GM12878 (cell line): ENCODE results near the gene MYT1. TPM values are rescaled to one million over a fixed set of nuclear protein-coding genes. Genes with fewer than 3 reads are reported as not detected.

Source experiments
- ATAC-seq: fragments of 200-7000 bp; cut with Tn5 transposase; 3 replicates; pipeline ENCODE4 v1.9.1; 2020; ENCODE audit warnings: mild to moderate bottlenecking, moderate library complexity
- BruUV-seq: library from RNA; stranded (reverse); fragments of 400-500 nt; replicated peaks from 2 replicates; lab custom pipeline; 2021; lab: Mats Ljungman, UMichigan
- CTCF ChIA-PET: fragments of 300-600 bp; sonication (Branson Sonifier 250); formaldehyde crosslinking; extraction: SDS; loops from one replicate; lab custom pipeline; 2021; ENCODE audit warnings: inconsistent platforms; lab: Yijun Ruan, JAX
- POLR2A ChIA-PET: fragments of 350-600 bp; formaldehyde crosslinking; extraction: SDS; loops from one replicate; lab custom pipeline; 2021; ENCODE audit warnings: inconsistent platforms; lab: Charles Lee
- RAD21 ChIA-PET: fragments of 300-600 bp; sonication (Branson Sonifier 250); formaldehyde crosslinking; loops from one replicate; lab custom pipeline; 2023; ENCODE audit warnings: antibody characterized with exemption; ENCODE audit not compliant: unreplicated experiment; lab: Charles Lee
- SMC1A ChIA-PET: fragments of 300-600 bp; sonication (Branson Sonifier 250); formaldehyde crosslinking; loops from one replicate; lab custom pipeline; 2023; ENCODE audit not compliant: unreplicated experiment, uncharacterized antibody; lab: Charles Lee
- DNase-seq: peaks from one replicate; pipeline ENCODE4 v3.0.0-alpha.2; 2011; ENCODE audit warnings: low read depth, low spot score
- FAIRE-seq: peaks from 3 replicates; lab custom pipeline; 2011; peaks lifted over from hg19 to GRCh38; lab: Jason Lieb, UNC
- H2AFZ ChIP-seq: 2 replicates; pipeline ENCODE4 v1.6.0; 2011; ENCODE audit warnings: low read depth, low read length, control low read depth; ENCODE audit not compliant: control insufficient read depth
- H3K27ac ChIP-seq: 2 replicates; pipeline ENCODE4 v1.5.1; 2011; ENCODE audit warnings: control low read depth; ENCODE audit not compliant: control insufficient read depth, insufficient read depth
- H3K27me3 ChIP-seq, 2 experiments: replicated peaks in 1 of 2; 2 replicates each; pipeline versions ENCODE4 v1.6.0 to v1.6.1; 2011; ENCODE audit warnings: low read length in 1 of 2; ENCODE audit not compliant: control insufficient read depth in 2 of 2, insufficient read depth in 2 of 2
- H3K36me3 ChIP-seq, 2 experiments: 2 replicates each; pipeline ENCODE4 v1.5.1; 2011; ENCODE audit warnings: low read length in 1 of 2; ENCODE audit not compliant: control insufficient read depth in 2 of 2, insufficient read depth in 2 of 2
- H3K4me1 ChIP-seq: 2 replicates; pipeline ENCODE4 v1.6.1; 2011; ENCODE audit warnings: mild to moderate bottlenecking, low read length, moderate library complexity, mixed read lengths; ENCODE audit not compliant: control insufficient read depth, insufficient read depth
- H3K4me2 ChIP-seq: 2 replicates; pipeline ENCODE4 v1.6.0; 2011; ENCODE audit warnings: control low read depth; ENCODE audit not compliant: control insufficient read depth, insufficient read depth
- H3K4me3 ChIP-seq: fragments of 200-600 bp; sonication (generic); 2 replicates; pipeline ENCODE4 v1.5.1; 2016
- H3K79me2 ChIP-seq: 2 replicates; pipeline ENCODE4 v1.6.0; 2011; ENCODE audit warnings: low read length; ENCODE audit not compliant: control insufficient read depth, insufficient read depth
- H3K9ac ChIP-seq: 2 replicates; pipeline ENCODE4 v1.8.0; 2011; ENCODE audit warnings: low read length, control low read depth, mixed read lengths; ENCODE audit not compliant: control insufficient read depth, insufficient read depth
- H3K9me3 ChIP-seq: replicated peaks from 3 replicates; pipeline ENCODE4 v1.5.1; 2011; ENCODE audit warnings: mild to moderate bottlenecking, low read length; ENCODE audit not compliant: control insufficient read depth, insufficient read depth
- H4K20me1 ChIP-seq: 2 replicates; pipeline ENCODE4 v1.6.0; 2011; ENCODE audit not compliant: control insufficient read depth, insufficient read depth
- CEBPB ChIP-seq, 2 experiments: fragments of 150-350 bp in 1 of 2; IDR thresholded peaks; 2 replicates each; pipeline ENCODE4 v1.6.1; 2012 to 2014; ENCODE audit warnings: low read depth in 2 of 2, low read length in 2 of 2, borderline replicate concordance in 1 of 2, inconsistent platforms in 1 of 2
- DPF2 ChIP-seq: fragments of 450-650 bp; IDR thresholded peaks from 2 replicates; pipeline ENCODE4 v1.6.1; 2017; ENCODE audit warnings: mild to moderate bottlenecking
- SRF ChIP-seq, 2 experiments: IDR thresholded peaks; 2 replicates each; pipeline ENCODE4 v1.6.1; 2011; ENCODE audit warnings: low read depth in 2 of 2, low read length in 2 of 2, mild to moderate bottlenecking in 1 of 2, moderate library complexity in 1 of 2
- TCF7 ChIP-seq: IDR thresholded peaks from 2 replicates; pipeline ENCODE4 v1.6.1; 2014; ENCODE audit warnings: antibody characterized with exemption, borderline replicate concordance
- ZBED1 ChIP-seq: IDR thresholded peaks from 2 replicates; pipeline ENCODE4 v1.6.1; 2016; ENCODE audit warnings: borderline replicate concordance
- ZNF217 ChIP-seq: fragments of 450-650 bp; IDR thresholded peaks from 2 replicates; pipeline ENCODE4 v1.6.1; 2017; ENCODE audit warnings: antibody characterized with exemption, mild to moderate bottlenecking
- WGBS: methylation state at CpG from one replicate; pipeline ENCODE4 v1.1.6; 2016; ENCODE audit warnings: low lambda C conversion rate; ENCODE audit not compliant: insufficient replicate concordance, insufficient coverage; ENCODE audit errors: missing lambda C conversion rate; 5-methylcytosine and 5-hydroxymethylcytosine counted together
- in situ Hi-C: fragments of 300-500 bp; cut with MboI; formaldehyde crosslinking; loops from 9 replicates; pipeline ENCODE4 v1.14.3; 2018; ENCODE audit warnings: mixed read lengths
- intact Hi-C: fragments of 100-400 bp; cut with micrococcal nuclease; formaldehyde crosslinking; loops from one replicate; pipeline ENCODE4 v1.14.2; 2022; ENCODE audit not compliant: unreplicated experiment
- polyA plus RNA-seq, 11 experiments: library from polyadenylated mRNA; depleted of rRNA in 4 of 11; unstranded in 6 of 11; stranded (reverse) in 5 of 11; fragments of >200 nt; fragmentation: Nextera tagmentation in 4 of 11; fragmentation: Illumina TruSeq in 1 of 11; extraction: Ambion mirVana in 4 of 11; extraction: Trizol in 1 of 11; gene quantifications; 1 replicate in 1 of 11; 2 replicates in 10 of 11; pipeline versions ENCODE4 v1.2.1 to v1.2.3, GENCODE V29; 2011 to 2016; ENCODE audit warnings: inconsistent platforms in 2 of 11, missing spikeins in 2 of 11, low read depth in 1 of 11
- total RNA-seq, 4 experiments: library from RNA; depleted of rRNA in 3 of 4; stranded (reverse); fragments of >200 nt in 3 of 4; fragmentation: Illumina TruSeq in 1 of 4; extraction: Trizol in 1 of 4; gene quantifications; 2 replicates each; pipeline versions ENCODE4 v1.2.1 to v1.2.3, GENCODE V29; 2013 to 2021
- TF ChIP-seq, protein P1 (sequence below): fragments of 450-650 bp; IDR thresholded peaks from 2 replicates; pipeline ENCODE4 v1.6.1; 2017; ENCODE audit warnings: mild to moderate bottlenecking

The MYT1 gene
- total and polyA plus RNA-seq, 10 of the 15 experiments (the other 5 are each of a cell fraction or from before 2014, with no cell fraction given): 0.01 to 0.10 TPM; not detected in 8

DNA sequence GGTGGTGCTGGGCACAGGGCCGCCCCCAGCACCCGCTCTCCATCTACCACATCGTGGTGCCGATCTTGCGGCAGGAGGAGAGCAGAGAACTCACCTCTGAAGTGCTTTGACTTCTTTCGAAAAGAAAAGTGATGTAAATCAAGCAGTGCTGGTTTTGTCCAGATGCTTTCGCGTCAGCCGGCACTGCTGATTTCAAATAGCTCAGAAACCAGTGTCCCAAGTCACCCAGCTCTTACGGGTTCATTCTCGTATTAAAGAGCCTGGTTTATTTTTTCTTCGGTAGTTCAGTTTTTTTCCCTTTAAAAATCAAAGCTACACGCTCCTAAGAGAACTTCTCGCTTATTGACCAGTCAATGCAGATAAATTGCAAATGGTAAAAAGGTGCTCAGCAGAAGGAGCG, 32.1 kb downstream of the MYT1 start (continued):
- no peak for TF ChIP-seq ZNF217
- no peak for TF ChIP-seq DPF2
- TF ChIP-seq TCF7: no peak

DNA sequence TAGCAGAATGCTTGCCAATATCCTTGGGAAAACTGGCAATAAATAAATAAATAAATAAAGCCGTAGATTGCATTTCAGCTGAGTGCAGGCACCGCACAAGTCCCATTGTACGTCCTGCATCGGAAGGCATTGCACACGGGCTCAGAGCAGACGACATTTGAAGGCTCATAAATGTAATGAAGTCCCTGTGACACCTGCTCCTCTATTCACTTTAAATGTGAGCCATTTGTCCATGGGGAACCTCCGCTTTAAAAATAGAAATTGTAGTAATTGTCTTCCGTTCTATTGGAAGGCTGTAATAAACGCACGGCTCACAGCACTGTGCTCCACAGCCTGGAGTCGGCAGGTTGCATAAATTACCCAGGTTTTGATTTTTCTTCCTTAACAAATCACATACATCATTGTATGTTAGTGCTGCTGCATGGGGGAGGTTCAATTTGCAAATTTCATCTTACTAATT, 32.6 kb downstream of the MYT1 start:
- Histone ChIP-seq H4K20me1 (no peaks in the 10 kb centered on the region), H3K9me3 (no peaks in the 10 kb centered on the region), H3K4me1 (no peaks in the 10 kb centered on the region), H3K4me3 (no peak overlapping the region), H3K9ac (no peak overlapping the region), H3K4me2 (no peak overlapping the region), H3K27me3 (peaks cover 9 to 10% of the 10 kb centered on the region in 2 experiments), H3K79me2 (no peaks in the 10 kb centered on the region), H3K36me3 (no peaks in the 10 kb centered on the region), H3K27ac (no peak overlapping the region), H2AFZ (no peak overlapping the region)
- no TSS peak for BruUV-seq
- WGBS: 55% methylated on average over 11 of the region's 11 CpGs
- TF ChIP-seq ZBED1 (no peak), CEBPB (IDR thresholded peaks at IDR 0.05; ENCODE audit: borderline replicate concordance in 1 of 2, low read depth in 2 of 2, low read length in 2 of 2) (no peak), SRF (IDR thresholded peaks at IDR 0.05; ENCODE audit: low read depth in 2 of 2, low read length in 2 of 2) (no peak)
- TF ChIP-seq, protein P1, sequence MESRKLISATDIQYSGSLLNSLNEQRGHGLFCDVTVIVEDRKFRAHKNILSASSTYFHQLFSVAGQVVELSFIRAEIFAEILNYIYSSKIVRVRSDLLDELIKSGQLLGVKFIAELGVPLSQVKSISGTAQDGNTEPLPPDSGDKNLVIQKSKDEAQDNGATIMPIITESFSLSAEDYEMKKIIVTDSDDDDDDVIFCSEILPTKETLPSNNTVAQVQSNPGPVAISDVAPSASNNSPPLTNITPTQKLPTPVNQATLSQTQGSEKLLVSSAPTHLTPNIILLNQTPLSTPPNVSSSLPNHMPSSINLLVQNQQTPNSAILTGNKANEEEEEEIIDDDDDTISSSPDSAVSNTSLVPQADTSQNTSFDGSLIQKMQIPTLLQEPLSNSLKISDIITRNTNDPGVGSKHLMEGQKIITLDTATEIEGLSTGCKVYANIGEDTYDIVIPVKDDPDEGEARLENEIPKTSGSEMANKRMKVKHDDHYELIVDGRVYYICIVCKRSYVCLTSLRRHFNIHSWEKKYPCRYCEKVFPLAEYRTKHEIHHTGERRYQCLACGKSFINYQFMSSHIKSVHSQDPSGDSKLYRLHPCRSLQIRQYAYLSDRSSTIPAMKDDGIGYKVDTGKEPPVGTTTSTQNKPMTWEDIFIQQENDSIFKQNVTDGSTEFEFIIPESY: no peak
- no peak for FAIRE-seq
- ATAC-seq: no peak
- ChIA-PET SMC1A (no interaction called here), CTCF (interaction anchor here (0.9 kb wide), 1 partner anchor 89 kb away, joined by 3 read pairs; no protein-coding TSS in a partner anchor), RAD21 (no interaction called here), POLR2A (no interaction called here)
- in situ Hi-C loops: no loop called here
- no peak for DNase-seq
- intact Hi-C loops: no loop called here
